HEK293 (cell line): Measurements from ENCODE around the gene PTPRK.
A peak's percentile ranks its signal among the peaks of the same experiment; 100 is the strongest.

Experiments used
- CTCF ChIA-PET: fragments of 350-600 bp; formaldehyde crosslinking; extraction: SDS; loops from one replicate; lab custom pipeline; 2021; ENCODE audit warnings: antibody characterized with exemption; lab: Yijun Ruan, JAX
- POLR2A ChIA-PET: fragments of 300-600 bp; formaldehyde crosslinking; extraction: SDS; loops from one replicate; lab custom pipeline; 2020; ENCODE audit warnings: antibody characterized with exemption, inconsistent platforms; lab: Yijun Ruan, JAX
- H3K27ac ChIP-seq: fragments of 200-500 bp; sonication (Bioruptor generic); 2 replicates; pipeline ENCODE4 v1.5.1; 2014; ENCODE audit warnings: low read depth, low read length, control low read depth, inconsistent platforms; ENCODE audit errors: extremely low read depth
- H3K36me3 ChIP-seq, 2 experiments: fragments of 200-500 bp in 1 of 2; sonication (Bioruptor generic) in 1 of 2; 1 replicate in 1 of 2; 2 replicates in 1 of 2; pipeline ENCODE4 v1.5.1; 2014 to 2017; ENCODE audit warnings: inconsistent platforms in 2 of 2, low read length in 2 of 2; ENCODE audit not compliant: control insufficient read depth in 2 of 2, insufficient read depth in 1 of 2
- H3K4me1 ChIP-seq: fragments of 200-500 bp; sonication (Bioruptor generic); 2 replicates; pipeline ENCODE4 v1.5.1; 2014; ENCODE audit warnings: mild to moderate bottlenecking, low read length, inconsistent platforms; ENCODE audit not compliant: control insufficient read depth, insufficient read depth
- H3K4me3 ChIP-seq: 2 replicates; pipeline ENCODE4 v1.5.1; 2011; ENCODE audit warnings: low read depth, mild to moderate bottlenecking, control low read depth, low read length, moderate library complexity
- H3K9me3 ChIP-seq: fragments of 200-500 bp; sonication (Bioruptor generic); 2 replicates; pipeline ENCODE4 v1.5.1; 2014; ENCODE audit warnings: low read depth, low read length, inconsistent platforms; ENCODE audit not compliant: control insufficient read depth, insufficient read depth
- GLI2 ChIP-seq: fragments of 450-650 bp; formaldehyde crosslinking; IDR thresholded peaks from 2 replicates; pipeline ENCODE4; 2017; ENCODE audit warnings: missing biosample characterization, missing genetic modification characterization, low read depth, borderline replicate concordance
- HOXA7 ChIP-seq: sonication (generic); formaldehyde crosslinking; IDR thresholded peaks from 2 replicates; pipeline ENCODE4 v1.8.1; 2022; ENCODE audit warnings: missing genetic modification reagents, borderline replicate concordance
- HOXD13 ChIP-seq: sonication (generic); formaldehyde crosslinking; IDR thresholded peaks from 2 replicates; pipeline ENCODE4 v1.8.0; 2022; ENCODE audit warnings: missing genetic modification reagents, borderline replicate concordance
- MEIS1 ChIP-seq: sonication (generic); formaldehyde crosslinking; IDR thresholded peaks from 2 replicates; pipeline ENCODE4 v1.8.1; 2022; ENCODE audit warnings: missing genetic modification reagents, mild to moderate bottlenecking, borderline replicate concordance
- OSR2 ChIP-seq: fragments of 450-650 bp; formaldehyde crosslinking; IDR thresholded peaks from 2 replicates; pipeline ENCODE4 v1.5.1; 2016; ENCODE audit warnings: missing biosample characterization, missing genetic modification characterization
- PATZ1 ChIP-seq: fragments of 450-650 bp; formaldehyde crosslinking; IDR thresholded peaks from 2 replicates; pipeline ENCODE4 v1.5.1; 2016; ENCODE audit warnings: missing biosample characterization, missing genetic modification characterization
- PRDM6 ChIP-seq: fragments of 450-650 bp; formaldehyde crosslinking; IDR thresholded peaks from 2 replicates; pipeline ENCODE4 v1.5.1; 2017; ENCODE audit warnings: missing biosample characterization, missing genetic modification characterization
- SCRT1 ChIP-seq: fragments of 450-650 bp; formaldehyde crosslinking; IDR thresholded peaks from 2 replicates; pipeline ENCODE4 v1.5.1; 2016; ENCODE audit warnings: missing biosample characterization, missing genetic modification characterization, borderline replicate concordance
- YY1 ChIP-seq: fragments of 450-650 bp; formaldehyde crosslinking; IDR thresholded peaks from 2 replicates; pipeline ENCODE4 v1.5.1; 2018; ENCODE audit warnings: missing biosample characterization, missing genetic modification characterization
- YY2 ChIP-seq: fragments of 450-650 bp; formaldehyde crosslinking; IDR thresholded peaks from 2 replicates; pipeline ENCODE4 v1.5.1; 2016; ENCODE audit warnings: missing biosample characterization, missing genetic modification characterization
- ZNF114 ChIP-seq: fragments of 450-650 bp; formaldehyde crosslinking; IDR thresholded peaks from 2 replicates; pipeline ENCODE4 v1.5.0; 2017; ENCODE audit warnings: missing biosample characterization, missing genetic modification characterization
- ZNF133 ChIP-seq: fragments of 450-650 bp; formaldehyde crosslinking; IDR thresholded peaks from 2 replicates; pipeline ENCODE4 v1.5.1; 2016; ENCODE audit warnings: missing biosample characterization, missing genetic modification characterization
- ZNF174 ChIP-seq: fragments of 450-650 bp; formaldehyde crosslinking; IDR thresholded peaks from 2 replicates; pipeline ENCODE4 v1.5.0; 2017; ENCODE audit warnings: missing biosample characterization, mild to moderate bottlenecking, missing genetic modification characterization
- ZNF214 ChIP-seq: fragments of 450-650 bp; formaldehyde crosslinking; IDR thresholded peaks from 2 replicates; pipeline ENCODE4 v1.5.1; 2017; ENCODE audit warnings: missing biosample characterization, mild to moderate bottlenecking, missing genetic modification characterization, borderline replicate concordance
- ZNF280C ChIP-seq: fragments of 450-650 bp; formaldehyde crosslinking; IDR thresholded peaks from 2 replicates; pipeline ENCODE4 v1.5.1; 2016; ENCODE audit warnings: missing biosample characterization, missing genetic modification characterization
- ZNF292 ChIP-seq: fragments of 450-650 bp; formaldehyde crosslinking; IDR thresholded peaks from 2 replicates; pipeline ENCODE4 v1.5.1; 2016; ENCODE audit warnings: low read depth, missing biosample characterization, missing genetic modification characterization, borderline replicate concordance
- ZNF324 ChIP-seq: fragments of 450-650 bp; formaldehyde crosslinking; IDR thresholded peaks from 2 replicates; pipeline ENCODE4 v1.5.1; 2016; ENCODE audit warnings: missing biosample characterization, missing genetic modification characterization
- ZNF433 ChIP-seq: fragments of 450-650 bp; formaldehyde crosslinking; IDR thresholded peaks from 2 replicates; pipeline ENCODE4 v1.5.1; 2016; ENCODE audit warnings: missing biosample characterization, missing genetic modification characterization, low read depth
- ZNF473 ChIP-seq: fragments of 450-650 bp; formaldehyde crosslinking; IDR thresholded peaks from 2 replicates; pipeline ENCODE4 v1.5.1; 2017; ENCODE audit warnings: missing biosample characterization, missing genetic modification characterization
- ZNF501 ChIP-seq: fragments of 450-650 bp; formaldehyde crosslinking; IDR thresholded peaks from 2 replicates; pipeline ENCODE4 v1.5.1; 2016; ENCODE audit warnings: missing biosample characterization, missing genetic modification characterization
- ZNF621 ChIP-seq: fragments of 450-650 bp; formaldehyde crosslinking; IDR thresholded peaks from 2 replicates; pipeline ENCODE4 v1.5.1; 2017; ENCODE audit warnings: missing biosample characterization, missing genetic modification characterization

Gene PTPRK

GRCh38 chr6:128491610-128492206 lies 28.7 kb downstream of the PTPRK start (continued):
- TF ChIP-seq OSR2, result peak; percentile 75
- TF ChIP-seq, all 188 proteins: peak for 16

- Histone ChIP-seq H3K27ac (no peak overlapping the region), H3K9me3 (no peaks in the 10 kb centered on the region), H3K4me3 (no peak overlapping the region), H3K4me1 (peaks cover 27% of the 10 kb centered on the region), H3K36me3 (no peaks in the 10 kb centered on the region)
- TF ChIP-seq ZNF174 (tag by site-specific recombination) (no peak), ZNF433 (no peak), HOXD13 (CRISPR knock-in tag) (0 out of 2 replicates have a peak, but pooled peaks have one; percentile 54)
- CTCF ChIA-PET, result interaction anchor here (0.6 to 0.7 kb wide), 3 partner anchors 21 to 115 kb away, joined by 3 read pairs; no protein-coding TSS in a partner anchor
- POLR2A ChIA-PET, result no interaction called here
These were observed 29.3 kb downstream of the PTPRK start for GRCh38 chr6:128491100-128491581.

GRCh38 chr6:128487746-128488145 lies 32.7 kb downstream of the PTPRK start:
- TF ChIP-seq ZNF324 (no peak), ZNF473 (tag by site-specific recombination) (no peak), ZNF114 (tag by site-specific recombination) (no peak), ZNF133 (tag by site-specific recombination) (no peak), YY2 (no peak), ZNF280C (no peak), ZNF214 (tag by site-specific recombination) (no peak), ZNF292 (tag by site-specific recombination) (no peak), ZNF621 (no peak), HOXA7 (CRISPR knock-in tag) (no peak), MEIS1 (CRISPR knock-in tag) (no peak), ZNF501 (tag by site-specific recombination) (no peak), GLI2 (tag by site-specific recombination) (no peak), PRDM6 (tag by site-specific recombination) (no peak), PATZ1 (tag by site-specific recombination) (no peak), SCRT1 (tag by site-specific recombination) (no peak), YY1 (no peak)
- Histone ChIP-seq H3K4me3 (no peak overlapping the region), H3K27ac (no peak overlapping the region), H3K36me3 (no peaks in the 10 kb centered on the region), H3K9me3 (no peaks in the 10 kb centered on the region), H3K4me1 (peaks cover 11% of the 10 kb centered on the region)
- ChIA-PET POLR2A (no interaction called here), CTCF (interaction anchor here (0.6 kb wide), 1 partner anchor 18 kb away, joined by 3 read pairs; no protein-coding TSS in a partner anchor)
